Parathyroid adenoma (tissue), 2 donors: ENCODE measurements around the gene NHLH2.

ENCODE experiments used
- H2AFZ ChIP-seq: fragments of 300-600 bp; sonication (generic); one replicate; pipeline ENCODE4 v1.7.0; 2017; ENCODE audit warnings: antibody characterized with exemption, mild to moderate bottlenecking
- H3K27ac ChIP-seq: fragments of 300-600 bp; sonication (generic); one replicate; pipeline ENCODE4 v1.7.0; 2017
- H3K27me3 ChIP-seq: fragments of 300-600 bp; sonication (generic); one replicate; pipeline ENCODE4 v1.7.0; 2017; ENCODE audit warnings: low read length; ENCODE audit not compliant: control insufficient read depth, insufficient read depth
- H3K36me3 ChIP-seq: fragments of 300-600 bp; sonication (generic); one replicate; pipeline ENCODE4 v1.7.0; 2017; ENCODE audit warnings: low read length; ENCODE audit not compliant: control insufficient read depth, insufficient read depth
- H3K4me1 ChIP-seq: fragments of 300-600 bp; sonication (generic); one replicate; pipeline ENCODE4 v1.7.0; 2017; ENCODE audit warnings: control low read depth
- H3K4me2 ChIP-seq: fragments of 300-600 bp; sonication (generic); one replicate; pipeline ENCODE4 v1.7.0; 2017; ENCODE audit warnings: low read length
- H3K4me3 ChIP-seq: fragments of 300-600 bp; sonication (generic); one replicate; pipeline ENCODE4 v1.7.0; 2017; ENCODE audit warnings: low read depth, low read length
- H3K79me2 ChIP-seq: fragments of 300-600 bp; sonication (generic); one replicate; pipeline ENCODE4 v1.7.0; 2017; ENCODE audit warnings: control low read depth
- H3K9ac ChIP-seq: fragments of 300-600 bp; sonication (generic); one replicate; pipeline ENCODE4 v1.7.0; 2017; ENCODE audit warnings: mild to moderate bottlenecking
- H3K9me3 ChIP-seq: fragments of 300-600 bp; sonication (generic); one replicate; pipeline ENCODE4 v1.7.0; 2017; ENCODE audit warnings: low read length; ENCODE audit not compliant: control insufficient read depth
- TF ChIP-seq, protein P1 (sequence below): fragments of 300-600 bp; sonication (generic); IDR thresholded peaks from one replicate; pipeline ENCODE4 v1.7.0; 2017; ENCODE audit warnings: antibody characterized with exemption, mild to moderate bottlenecking
- donor health status: primary hyperparathyroidism.

Gene NHLH2

DNA sequence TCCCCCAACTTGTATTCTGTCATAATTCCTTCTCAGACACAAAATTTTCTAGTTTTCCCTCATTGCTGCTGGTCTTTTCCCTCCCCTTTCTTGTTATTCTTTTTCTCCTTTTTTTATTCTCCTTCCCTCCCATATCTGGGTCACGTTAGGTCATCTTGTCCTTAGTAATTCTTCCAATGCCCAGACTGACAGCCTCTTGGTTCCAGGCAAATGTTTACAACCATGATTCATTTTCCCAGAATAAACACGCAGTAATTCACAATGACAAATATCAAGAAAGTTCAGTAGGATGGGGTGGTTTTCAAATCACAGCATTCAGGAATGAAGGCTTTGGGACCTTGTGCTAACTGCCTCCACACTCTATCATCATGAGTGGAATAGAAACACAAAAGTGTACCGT is 25.2 kb downstream of the NHLH2 start:
- H3K4me3 ChIP-seq: no peak overlapping the region
- TF ChIP-seq, protein P1, sequence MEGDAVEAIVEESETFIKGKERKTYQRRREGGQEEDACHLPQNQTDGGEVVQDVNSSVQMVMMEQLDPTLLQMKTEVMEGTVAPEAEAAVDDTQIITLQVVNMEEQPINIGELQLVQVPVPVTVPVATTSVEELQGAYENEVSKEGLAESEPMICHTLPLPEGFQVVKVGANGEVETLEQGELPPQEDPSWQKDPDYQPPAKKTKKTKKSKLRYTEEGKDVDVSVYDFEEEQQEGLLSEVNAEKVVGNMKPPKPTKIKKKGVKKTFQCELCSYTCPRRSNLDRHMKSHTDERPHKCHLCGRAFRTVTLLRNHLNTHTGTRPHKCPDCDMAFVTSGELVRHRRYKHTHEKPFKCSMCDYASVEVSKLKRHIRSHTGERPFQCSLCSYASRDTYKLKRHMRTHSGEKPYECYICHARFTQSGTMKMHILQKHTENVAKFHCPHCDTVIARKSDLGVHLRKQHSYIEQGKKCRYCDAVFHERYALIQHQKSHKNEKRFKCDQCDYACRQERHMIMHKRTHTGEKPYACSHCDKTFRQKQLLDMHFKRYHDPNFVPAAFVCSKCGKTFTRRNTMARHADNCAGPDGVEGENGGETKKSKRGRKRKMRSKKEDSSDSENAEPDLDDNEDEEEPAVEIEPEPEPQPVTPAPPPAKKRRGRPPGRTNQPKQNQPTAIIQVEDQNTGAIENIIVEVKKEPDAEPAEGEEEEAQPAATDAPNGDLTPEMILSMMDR: no peak
- no peaks in the 10 kb centered on the region for H3K4me1 ChIP-seq
- H3K4me2 ChIP-seq: no peak overlapping the region
- H2AFZ ChIP-seq: no peak overlapping the region
- H3K27me3 ChIP-seq: no peaks in the 10 kb centered on the region
- H3K36me3 ChIP-seq: no peaks in the 10 kb centered on the region
- no peak overlapping the region for H3K9ac ChIP-seq
- H3K27ac ChIP-seq: no peak overlapping the region
- H3K79me2 ChIP-seq: no peaks in the 10 kb centered on the region
- H3K9me3 ChIP-seq: no peaks in the 10 kb centered on the region

GRCh38 chr1:115814685-115815398 is 26.1 kb downstream of the NHLH2 start:
- Histone ChIP-seq H3K4me1 (no peaks in the 10 kb centered on the region), H3K27me3 (no peaks in the 10 kb centered on the region), H2AFZ (no peak overlapping the region), H3K27ac (no peak overlapping the region), H3K4me3 (no peak overlapping the region), H3K9ac (no peak overlapping the region), H3K79me2 (no peaks in the 10 kb centered on the region), H3K4me2 (no peak overlapping the region), H3K9me3 (no peaks in the 10 kb centered on the region), H3K36me3 (no peaks in the 10 kb centered on the region)
- TF ChIP-seq, protein P1: no peak

DNA sequence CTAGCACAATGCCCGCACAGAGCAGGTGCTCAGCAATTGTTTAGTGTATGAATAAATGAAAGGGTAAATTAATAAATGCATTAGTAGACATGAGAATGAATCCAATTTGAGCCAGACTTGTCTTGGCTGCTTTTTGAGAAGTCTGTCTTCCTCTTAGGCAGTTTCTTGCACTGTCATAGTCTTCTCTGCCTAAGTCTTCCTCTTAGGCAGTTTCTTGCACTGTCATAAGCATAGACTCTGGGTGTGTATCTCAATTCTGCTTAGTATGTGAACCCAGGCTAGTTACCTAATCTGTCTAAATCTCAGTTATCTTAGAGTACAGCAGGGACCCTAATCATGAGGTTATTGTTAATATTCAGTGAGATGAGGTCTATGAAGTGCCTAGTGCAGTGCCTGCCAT is 27.2 kb downstream of the NHLH2 start:
- Histone ChIP-seq H3K9me3 (no peaks in the 10 kb centered on the region), H3K4me2 (no peak overlapping the region), H3K79me2 (no peaks in the 10 kb centered on the region), H3K36me3 (no peaks in the 10 kb centered on the region), H3K4me3 (no peak overlapping the region), H3K27me3 (no peaks in the 10 kb centered on the region), H3K4me1 (no peaks in the 10 kb centered on the region), H3K27ac (no peak overlapping the region), H3K9ac (no peak overlapping the region), H2AFZ (no peak overlapping the region)
- TF ChIP-seq, protein P1: no peak

DNA sequence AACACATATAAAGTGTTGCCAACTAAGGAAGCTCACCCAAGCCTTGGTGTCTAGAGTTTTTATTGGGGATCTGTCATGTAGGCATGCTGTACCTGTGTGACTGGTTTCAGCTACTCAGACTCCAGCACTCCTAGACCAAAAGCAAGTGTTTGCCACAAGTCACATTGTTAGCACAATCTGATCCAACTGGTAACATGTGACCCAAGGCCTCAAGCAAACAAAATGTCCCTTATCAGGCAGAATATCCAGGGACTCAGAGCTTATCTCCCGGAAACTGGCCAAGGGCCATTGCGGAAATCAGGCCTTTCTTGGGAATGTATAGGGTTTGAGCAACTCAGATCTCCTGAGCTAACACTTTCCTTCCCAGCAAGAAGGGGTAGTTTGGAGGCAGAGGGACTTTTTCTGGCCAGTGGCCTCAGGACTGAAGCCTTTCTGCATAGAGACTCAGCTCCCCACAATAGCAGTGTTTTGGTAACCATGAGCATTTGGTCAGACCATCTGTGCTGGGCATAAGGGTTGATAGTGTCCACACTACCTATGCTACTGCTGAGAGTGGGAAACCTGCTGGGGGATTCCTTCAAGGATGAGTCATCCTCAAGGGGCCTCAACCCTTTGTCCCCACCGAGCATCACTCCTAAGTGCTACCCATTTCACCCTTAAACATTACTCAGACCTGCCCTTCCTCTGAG is 29.6 kb downstream of the NHLH2 start:
- Histone ChIP-seq H3K4me3 (no peak overlapping the region), H3K27ac (no peak overlapping the region), H3K9me3 (no peaks in the 10 kb centered on the region), H2AFZ (no peak overlapping the region), H3K4me1 (no peaks in the 10 kb centered on the region), H3K4me2 (no peak overlapping the region), H3K36me3 (no peaks in the 10 kb centered on the region), H3K9ac (no peak overlapping the region), H3K27me3 (no peaks in the 10 kb centered on the region), H3K79me2 (no peaks in the 10 kb centered on the region)
- TF ChIP-seq, protein P1: no peak
